OCI-LY7 (cell line): ENCODE measurements around the gene TMEM61. TPM values are rescaled to one million over a fixed set of nuclear protein-coding genes. Genes with fewer than 3 reads are reported as not detected.

Experiments used
- BruUV-seq: library from RNA; stranded (reverse); fragments of 400-500 nt; replicated peaks from 2 replicates; lab custom pipeline; 2021; lab: Mats Ljungman, UMichigan
- CTCF ChIA-PET: fragments of 300-600 bp; sonication (Branson Sonifier 250); formaldehyde crosslinking; loops from one replicate; lab custom pipeline; 2022; ENCODE audit warnings: antibody characterized with exemption; ENCODE audit not compliant: unreplicated experiment; lab: Charles Lee
- POLR2A ChIA-PET: fragments of 300-600 bp; sonication (Branson Sonifier 250); formaldehyde crosslinking; loops from one replicate; lab custom pipeline; 2022; ENCODE audit warnings: antibody characterized with exemption; lab: Charles Lee
- DNase-seq: peaks from one replicate; pipeline ENCODE4 v3.0.0-alpha.2; 2015; ENCODE audit warnings: low spot score
- H2AFZ ChIP-seq: fragments of 200-600 bp; sonication (generic), shearing (Covaris generic); 2 replicates; pipeline ENCODE4 v1.6.1; 2014; ENCODE audit warnings: mild to moderate bottlenecking, antibody characterized with exemption, low read length, moderate library complexity
- H3K27ac ChIP-seq: fragments of 200-600 bp; sonication (generic); 2 replicates; pipeline ENCODE4 v1.5.1; 2014; ENCODE audit warnings: mixed run types, low read depth, mild to moderate bottlenecking, moderate library complexity, low read length, inconsistent platforms; ENCODE audit not compliant: poor library complexity, severe bottlenecking
- H3K36me3 ChIP-seq: fragments of 200-600 bp; sonication (generic); 2 replicates; pipeline ENCODE4 v1.6.1; 2014; ENCODE audit warnings: mild to moderate bottlenecking, antibody characterized with exemption, low read length, moderate library complexity, mixed read lengths; ENCODE audit not compliant: insufficient read depth
- H3K4me1 ChIP-seq: fragments of 200-600 bp; sonication (generic); 2 replicates; pipeline ENCODE4 v1.5.1; 2014; ENCODE audit warnings: mild to moderate bottlenecking, low read length; ENCODE audit not compliant: insufficient read depth, poor library complexity, severe bottlenecking
- H3K4me2 ChIP-seq: fragments of 200-600 bp; sonication (generic); 2 replicates; pipeline ENCODE4 v1.6.1; 2014; ENCODE audit warnings: mild to moderate bottlenecking, low read length
- H3K4me3 ChIP-seq: fragments of 200-600 bp; sonication (generic); 2 replicates; pipeline ENCODE4 v1.5.1; 2014; ENCODE audit warnings: mild to moderate bottlenecking, low read depth, low read length; ENCODE audit not compliant: poor library complexity, severe bottlenecking
- H3K79me2 ChIP-seq: fragments of 200-600 bp; sonication (generic); 2 replicates; pipeline ENCODE4 v1.6.1; 2016; ENCODE audit warnings: low read depth, mild to moderate bottlenecking, low read length, moderate library complexity, mixed read lengths; ENCODE audit not compliant: insufficient read depth
- H3K9me2 ChIP-seq: fragments of 200-600 bp; sonication (generic); 2 replicates; pipeline ENCODE4 v1.6.1; 2016; ENCODE audit warnings: mild to moderate bottlenecking, low read length, mixed read lengths; ENCODE audit not compliant: insufficient read depth
- H3K9me3 ChIP-seq: fragments of 200-600 bp; sonication (generic); 2 replicates; pipeline ENCODE4 v1.6.1; 2014; ENCODE audit warnings: mild to moderate bottlenecking, mixed run types, low read length, mixed read lengths
- H4K20me1 ChIP-seq: fragments of 200-600 bp; sonication (generic); 2 replicates; pipeline ENCODE4 v1.6.1; 2014; ENCODE audit warnings: mild to moderate bottlenecking, antibody characterized with exemption, low read length, moderate library complexity, mixed read lengths; ENCODE audit not compliant: insufficient read depth
- CTCF ChIP-seq: fragments of 200-600 bp; sonication (generic); conservative IDR thresholded peaks from 2 replicates; pipeline ENCODE4 v1.5.1; 2014; ENCODE audit warnings: mild to moderate bottlenecking, antibody characterized with exemption, low read length, moderate library complexity, mixed read lengths
- EZH2phosphoT487 ChIP-seq: fragments of 200-600 bp; sonication (generic); IDR thresholded peaks from 2 replicates; pipeline ENCODE4 v1.6.1; 2018; ENCODE audit warnings: low read depth, borderline replicate concordance, mild to moderate bottlenecking, mixed run types, antibody characterized with exemption, low read length, moderate library complexity, mixed read lengths
- intact Hi-C: fragments of 100-400 bp; cut with micrococcal nuclease; formaldehyde crosslinking; loops from one replicate; pipeline ENCODE4 v1.10.0; 2022; ENCODE audit not compliant: unreplicated experiment
- total RNA-seq, 2 experiments: library from RNA; depleted of rRNA in 1 of 2; stranded (reverse); fragments of >200 nt in 1 of 2; shearing (Covaris generic) in 1 of 2; gene quantifications; 2 replicates each; pipeline ENCODE4 v1.2.3, GENCODE V29; 2014 to 2022

TMEM61 gene
- total RNA-seq, 2 experiments from 2014 or later: not detected

GRCh38 chr1:55039342-55040082, 59.1 kb downstream of the TMEM61 start, which contains the start of gene PCSK9:
PCSK9 (plus strand) TSS chr1:55039548; CDS start chr1:55039838, 290 bp downstream.
- Histone ChIP-seq H3K4me3 (no peak within 1 kb of the TSS), H2AFZ (no peak within 1 kb of the TSS), H3K9me3 (no peaks in the 10 kb centered on the region), H3K36me3 (no peaks in the 10 kb centered on the region), H3K27ac (no peak within 1 kb of the TSS), H4K20me1 (no peaks in the 10 kb centered on the region), H3K9me2 (no peaks in the 10 kb centered on the region), H3K79me2 (no peaks in the 10 kb centered on the region), H3K4me1 (no peaks in the 10 kb centered on the region), H3K4me2 (no peak within 1 kb of the TSS)
- no peak for TF ChIP-seq EZH2phosphoT487
- TF ChIP-seq CTCF: no peak
- no peak for DNase-seq
- BruUV-seq: no TSS peak
- CTCF ChIA-PET: no interaction called here
- POLR2A ChIA-PET: no interaction called here
- intact Hi-C loops: no loop called here

DNA sequence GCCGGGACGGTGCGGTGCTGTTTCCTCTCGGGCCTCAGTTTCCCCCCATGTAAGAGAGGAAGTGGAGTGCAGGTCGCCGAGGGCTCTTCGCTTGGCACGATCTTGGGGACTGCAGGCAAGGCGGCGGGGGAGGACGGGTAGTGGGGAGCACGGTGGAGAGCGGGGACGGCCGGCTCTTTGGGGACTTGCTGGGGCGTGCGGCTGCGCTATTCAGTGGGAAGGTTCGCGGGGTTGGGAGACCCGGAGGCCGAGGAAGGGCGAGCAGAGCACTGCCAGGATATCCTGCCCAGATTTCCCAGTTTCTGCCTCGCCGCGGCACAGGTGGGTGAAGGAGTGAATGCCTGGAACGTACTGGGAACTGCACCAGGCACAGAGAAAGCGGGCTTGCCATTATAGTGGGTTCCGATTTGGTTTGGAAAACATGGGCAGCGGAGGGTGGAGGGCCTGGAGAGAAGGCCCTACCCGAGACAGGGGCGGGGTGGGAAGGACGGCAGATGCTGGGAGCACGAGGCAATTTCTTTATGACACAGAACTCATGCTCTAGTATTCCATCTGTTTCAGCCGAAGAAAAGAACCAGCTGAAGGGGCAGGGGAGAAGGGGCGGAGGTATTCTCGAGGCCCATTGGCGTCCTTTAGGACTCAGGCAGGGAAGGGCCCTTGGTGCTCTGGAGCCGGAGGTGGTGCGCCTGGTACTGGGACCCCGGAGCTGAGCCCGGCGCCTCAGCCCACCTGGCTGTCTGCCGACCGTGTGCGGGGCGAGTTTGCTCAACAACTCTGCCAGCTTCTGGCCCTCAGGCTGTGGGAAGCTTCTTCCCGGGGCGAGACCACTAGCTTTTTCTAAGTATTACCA, 59.9 kb downstream of the TMEM61 start:
- no peaks in the 10 kb centered on the region for H3K4me1 ChIP-seq

More for the DNA sequence above, 59.9 kb downstream of the TMEM61 start:
- no peaks in the 10 kb centered on the region for H3K9me2 ChIP-seq
- no peak overlapping the region for H2AFZ ChIP-seq
- H3K9me3 ChIP-seq: no peaks in the 10 kb centered on the region
- no peak overlapping the region for H3K4me3 ChIP-seq
- POLR2A ChIA-PET: no interaction called here
- H4K20me1 ChIP-seq: no peaks in the 10 kb centered on the region
- BruUV-seq: no TSS peak
- CTCF ChIA-PET: no interaction called here
- no peak overlapping the region for H3K27ac ChIP-seq
- TF ChIP-seq EZH2phosphoT487 (no peak), CTCF (no peak)
- H3K36me3 ChIP-seq: no peaks in the 10 kb centered on the region
- DNase-seq: no peak
- H3K4me2 ChIP-seq: no peak overlapping the region
- H3K79me2 ChIP-seq: no peaks in the 10 kb centered on the region
- intact Hi-C loops: no loop called here
